GM21528 (cell line): ENCODE results near the gene ZSCAN5B.
"Not testable (repeated sequence)": the region's sequence is repeated elsewhere in the genome, so short reads cannot be mapped to it uniquely, and the experiment has no call there.

Experiments
- ATAC-seq: cut with Tn5 transposase; IDR thresholded peaks from one replicate; pipeline ENCODE4 v1.9.1; 2021; ENCODE audit warnings: mild to moderate bottlenecking, moderate library complexity; ENCODE audit not compliant: unreplicated experiment, low FRiP score

The ZSCAN5B gene

GRCh38 chr19:56176881-56177280 is 20.7 kb downstream of the ZSCAN5B start:
- ATAC-seq = no peak

- ATAC-seq = not testable (repeated sequence)
Observed at GRCh38 chr19:56176310-56176709, 21.3 kb downstream of the ZSCAN5B start.

DNA sequence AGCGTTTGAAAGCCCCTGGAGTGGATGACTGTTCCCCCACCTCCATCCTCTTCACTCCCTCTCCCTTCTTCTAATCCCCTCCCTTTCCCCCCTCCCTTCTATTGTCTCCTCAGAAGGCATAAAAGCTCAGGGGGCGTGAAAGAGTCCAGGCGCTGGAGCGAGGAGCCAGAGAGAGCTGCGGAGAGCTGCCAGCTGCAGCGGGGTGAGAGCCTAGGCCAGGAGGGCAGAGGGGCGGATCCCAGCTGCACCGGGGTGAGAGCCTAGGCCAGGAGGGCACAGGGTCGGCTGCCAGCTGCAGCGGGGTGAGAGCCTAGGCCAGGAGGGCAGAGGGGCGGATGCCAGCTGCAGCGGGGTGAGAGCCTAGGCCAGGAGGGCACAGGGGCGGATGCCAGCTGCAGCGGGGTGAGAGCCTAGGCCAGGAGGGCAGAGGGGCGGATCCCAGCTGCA is 21.7 kb downstream of the ZSCAN5B start, which contains the start of gene GALP:
Gene GALP (plus strand): TSS at position 148 of the 447 bp plus-strand sequence. CDS start 1,101 bp downstream, outside the sequence.
- ATAC-seq = not testable (repeated sequence)

- no peak for ATAC-seq
Observed at GRCh38 chr19:56174550-56174949, 23.0 kb downstream of the ZSCAN5B start.

GRCh38 chr19:56174086-56174485 is 23.5 kb downstream of the ZSCAN5B start:
- no peak for ATAC-seq

GRCh38 chr19:56170261-56170660 is 27.3 kb downstream of the ZSCAN5B start:
- ATAC-seq = no peak

- no peak for ATAC-seq
Observed at GRCh38 chr19:56167064-56167578, 30.5 kb downstream of the ZSCAN5B start.

- no peak for ATAC-seq
Observed at GRCh38 chr19:56163097-56163496, 34.5 kb downstream of the ZSCAN5B start.

- ATAC-seq = no peak
Observed at GRCh38 chr19:56162258-56162657, 35.3 kb downstream of the ZSCAN5B start.

- no peak for ATAC-seq
Observed at GRCh38 chr19:56161534-56161933, 36.0 kb downstream of the ZSCAN5B start.

- ATAC-seq = no peak
Observed at GRCh38 chr19:56159622-56160271, 37.8 kb downstream of the ZSCAN5B start.

GRCh38 chr19:56159009-56159559 is 38.5 kb downstream of the ZSCAN5B start:
- no peak for ATAC-seq

DNA sequence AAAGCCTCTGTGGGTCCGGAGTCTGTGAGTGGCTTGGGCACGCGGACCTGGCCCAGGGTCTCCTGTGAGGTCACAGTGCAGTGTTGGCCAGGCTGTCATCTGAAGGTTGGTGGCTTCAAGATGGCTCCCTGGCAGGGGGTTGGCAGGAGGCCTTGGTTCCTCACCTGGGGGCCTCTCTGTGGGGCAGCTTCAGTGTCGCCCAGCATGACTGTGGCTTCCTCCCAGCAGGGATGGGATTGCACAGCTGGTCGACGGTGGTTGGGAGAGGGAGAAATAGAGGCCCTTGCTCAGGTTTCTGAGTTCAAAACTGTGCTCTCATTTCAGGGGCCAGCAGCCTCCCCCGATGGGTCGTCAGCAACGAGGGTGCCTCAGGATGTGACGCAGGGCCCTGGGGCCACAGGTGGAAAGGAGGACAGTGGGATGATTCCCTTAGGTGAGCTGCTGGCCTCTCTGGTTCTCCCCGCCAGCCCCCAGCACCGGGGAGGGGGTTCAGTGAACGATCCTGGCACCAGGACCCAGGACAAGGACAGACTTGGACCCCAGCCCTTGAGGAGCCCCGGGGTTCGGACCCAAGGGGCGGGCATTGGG is 39.3 kb downstream of the ZSCAN5B start:
- ATAC-seq = no peak

GRCh38 chr19:56156768-56157167 is 40.8 kb downstream of the ZSCAN5B start:
- ATAC-seq = no peak

DNA sequence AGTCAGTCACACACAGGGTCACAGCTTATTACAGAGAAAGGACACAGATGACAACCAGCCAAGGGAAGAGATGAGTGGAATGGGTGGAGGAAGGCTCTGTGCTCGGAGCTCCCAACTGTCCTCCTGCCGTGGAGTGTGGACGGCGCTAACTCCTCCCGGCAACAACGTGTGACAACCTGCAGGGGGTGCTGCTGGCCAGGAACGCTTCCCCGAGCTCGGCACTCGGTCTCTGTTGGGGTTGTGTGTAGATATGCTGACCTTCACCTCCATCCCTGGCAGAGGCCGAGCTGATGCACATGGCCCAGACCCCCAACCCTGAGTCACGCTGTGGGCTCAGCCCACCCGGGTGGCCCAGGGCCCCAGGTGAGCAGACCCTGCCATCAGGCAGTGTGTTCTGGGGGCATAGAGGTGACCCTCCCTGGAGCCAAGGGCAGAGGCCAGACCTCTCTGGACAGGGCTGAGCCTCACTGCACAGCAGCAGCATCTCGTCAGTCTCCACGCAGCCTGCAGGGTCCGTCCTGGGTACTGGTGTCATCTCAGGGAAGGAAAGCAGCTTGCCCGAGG is 42.4 kb downstream of the ZSCAN5B start:
- no peak for ATAC-seq

DNA sequence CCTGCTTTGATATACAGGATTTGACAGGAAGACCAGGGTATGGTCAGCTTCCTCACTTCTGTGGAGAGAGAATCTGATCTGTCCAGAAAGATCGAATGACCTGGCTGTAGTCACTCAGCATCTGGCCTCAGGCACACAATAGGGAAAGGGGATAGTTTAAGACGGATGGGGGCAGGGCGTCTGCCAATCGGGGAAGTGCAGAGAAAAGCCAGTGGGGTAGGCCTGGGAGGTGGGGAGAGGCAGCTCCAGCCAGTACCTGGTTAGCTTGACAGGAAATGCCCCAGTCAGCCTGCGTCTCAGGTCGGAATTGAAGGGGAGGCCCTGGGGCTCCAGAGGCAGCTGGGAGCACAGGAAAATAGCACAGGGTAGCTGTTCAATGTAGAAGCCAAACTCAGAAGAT is 44.1 kb downstream of the ZSCAN5B start:
- no peak for ATAC-seq

- no peak for ATAC-seq
Observed at GRCh38 chr19:56152644-56153043, 44.9 kb downstream of the ZSCAN5B start.

GRCh38 chr19:56150358-56150757 is 47.2 kb downstream of the ZSCAN5B start:
- no peak for ATAC-seq

DNA sequence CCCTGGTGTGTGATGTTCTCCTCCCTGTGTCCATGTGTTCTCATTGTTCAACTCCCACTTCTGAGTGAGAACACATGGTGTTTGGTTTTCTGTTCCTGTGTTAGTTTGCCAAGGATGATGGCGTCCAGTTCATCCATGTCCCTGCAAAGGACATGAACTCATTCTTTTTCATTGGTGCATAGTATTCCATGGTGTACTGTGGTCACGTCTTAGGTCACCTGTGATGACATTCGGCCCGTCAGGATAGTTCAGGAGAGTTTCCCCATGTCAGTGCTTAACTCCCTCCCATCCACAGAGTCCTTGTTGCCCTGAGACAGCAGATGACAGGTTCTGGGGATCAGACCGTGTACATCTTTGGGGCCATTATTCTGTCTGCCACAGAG is 47.9 kb downstream of the ZSCAN5B start:
- no peak for ATAC-seq

GRCh38 chr19:56148955-56149655 is 48.5 kb downstream of the ZSCAN5B start:
- ATAC-seq = not testable (repeated sequence)

- no peak for ATAC-seq
Observed at GRCh38 chr19:56148096-56148495, 49.5 kb downstream of the ZSCAN5B start.
